ENCODE measurements around the gene SASS6.
A peak's percentile ranks its signal among the peaks of the same experiment; 100 is the strongest.

DNA sequence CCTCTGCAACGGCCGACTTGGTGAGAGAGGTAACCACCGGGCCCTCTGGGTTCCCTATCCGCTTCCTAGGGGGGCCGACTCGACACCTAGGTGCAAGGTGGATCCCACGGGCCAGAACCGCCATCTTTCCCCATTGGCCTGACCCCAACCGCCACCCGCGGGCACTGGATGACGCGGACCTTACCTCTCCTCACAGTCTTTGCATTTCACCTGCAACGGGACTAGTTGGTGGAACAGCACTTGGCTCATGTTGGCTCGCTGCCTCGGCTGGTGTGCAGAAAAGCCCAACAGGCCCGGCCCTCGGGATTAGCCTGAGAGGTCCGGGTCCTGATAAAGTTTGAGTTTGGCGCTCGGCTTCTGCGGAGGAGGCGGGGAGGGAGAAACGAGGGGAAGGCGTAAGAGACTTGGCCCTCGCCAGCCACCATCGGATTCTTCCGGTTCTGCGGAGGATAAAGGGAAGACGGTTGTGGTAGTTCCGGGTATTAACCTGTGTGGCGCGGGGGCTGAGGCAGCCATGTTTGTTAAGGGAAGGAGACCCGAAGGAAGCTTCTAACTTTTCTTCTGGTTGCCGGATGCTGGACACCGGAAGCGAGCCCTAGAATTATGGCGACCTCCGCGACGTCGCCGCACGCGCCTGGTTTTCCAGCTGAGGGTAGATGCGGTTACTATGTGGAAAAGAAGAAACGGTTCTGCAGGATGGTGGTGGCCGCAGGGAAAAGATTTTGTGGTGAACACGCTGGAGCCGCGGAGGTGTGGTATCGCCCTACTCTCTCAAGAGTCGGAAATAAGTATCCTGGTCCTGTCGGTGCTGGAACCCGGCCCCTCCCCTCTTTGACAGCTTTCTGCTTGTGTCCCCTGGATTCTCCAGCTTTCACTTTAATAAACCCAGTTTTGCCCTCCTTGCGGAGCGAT, at the start of gene SASS6, which contains the start of gene TRMT13:
- peak; percentile 42; the same call in 1 of the 2 replicates for TF ChIP-seq POLR2A (IDR thresholded peaks at IDR 0.05; ENCODE audit: low read depth, low read length)
- TF ChIP-seq POLR2AphosphoS5 (IDR thresholded peaks at IDR 0.05; ENCODE audit: low read depth, low read length), result no peak
